ENCODE results near the gene LRP10.

- TF ChIP-seq POLR2A (IDR thresholded peaks at IDR 0.05) (no peak), CTCF (IDR thresholded peaks at IDR 0.05 in 4 of 5, conservative IDR thresholded peaks at IDR 0.05 in 1 of 5) (no peak)
Measured at GRCh38 chr14:22878271-22879246, 7.0 kb downstream of the LRP10 start.
